GM21825 (cell line): ENCODE results near the gene SORCS3.

Experiments used
- ATAC-seq: cut with Tn5 transposase; IDR thresholded peaks from one replicate; pipeline ENCODE4 v1.9.1; 2021; ENCODE audit warnings: mild to moderate bottlenecking, moderate library complexity; ENCODE audit not compliant: unreplicated experiment

Gene SORCS3

DNA sequence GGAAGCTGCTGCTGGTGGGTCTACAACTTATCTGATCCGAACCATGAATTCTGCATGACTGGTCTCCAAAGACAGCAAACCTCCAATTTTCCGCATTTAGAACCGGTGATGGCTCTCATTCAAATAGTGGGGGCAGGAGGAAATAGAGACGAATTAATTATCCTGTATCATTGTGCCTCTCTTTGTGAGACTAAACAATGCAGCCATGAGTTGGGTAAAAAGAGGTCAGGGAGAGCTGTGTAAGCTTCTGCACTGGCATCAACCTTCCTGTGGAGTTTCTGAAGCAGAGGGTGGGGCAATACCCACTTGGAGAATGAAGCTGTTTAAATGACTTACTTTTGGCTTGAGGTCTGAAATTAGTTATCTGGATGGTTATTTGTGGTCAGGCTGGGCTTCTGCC lies 266.4 kb downstream of the SORCS3 start:
- ATAC-seq: no peak

DNA sequence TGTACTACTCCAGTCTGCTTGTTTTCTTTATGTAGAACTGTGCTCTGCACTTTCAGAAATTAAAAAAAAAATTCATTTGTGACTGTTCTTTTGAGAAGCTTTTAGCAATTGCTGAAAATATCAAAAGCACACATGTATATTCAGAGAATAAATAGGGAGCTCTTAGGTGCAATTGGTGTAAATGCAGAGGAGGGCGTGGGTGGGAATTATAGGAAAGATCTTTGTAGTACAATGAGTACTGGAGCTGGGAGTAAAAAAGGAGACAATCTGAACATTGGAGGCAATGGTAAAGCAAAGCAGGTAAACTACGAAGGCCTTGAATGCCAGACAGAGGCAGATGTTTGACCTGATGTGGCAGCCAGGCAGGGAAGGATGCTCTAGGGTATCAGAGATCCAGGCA lies 267.5 kb downstream of the SORCS3 start:
- ATAC-seq: no peak

DNA sequence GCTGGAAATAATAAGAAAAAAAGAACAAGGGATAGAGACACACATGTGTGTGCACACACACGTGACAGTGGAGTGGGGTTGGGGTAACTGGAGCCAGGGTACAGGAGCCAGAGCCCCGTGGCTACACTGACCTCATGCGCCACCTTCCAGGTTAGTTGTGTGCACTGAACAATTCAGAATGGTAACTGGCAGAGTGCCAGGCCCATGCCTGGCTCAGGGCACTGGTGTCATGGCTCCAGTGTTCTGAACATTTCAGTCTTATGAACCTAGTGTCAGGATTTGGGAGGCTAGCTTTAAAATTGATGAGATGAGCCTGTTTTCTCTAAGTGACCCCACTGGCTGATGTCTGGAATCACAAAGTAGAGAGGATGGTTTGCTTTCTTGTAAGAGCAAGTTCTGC lies 269.6 kb downstream of the SORCS3 start:
- ATAC-seq: no peak

DNA sequence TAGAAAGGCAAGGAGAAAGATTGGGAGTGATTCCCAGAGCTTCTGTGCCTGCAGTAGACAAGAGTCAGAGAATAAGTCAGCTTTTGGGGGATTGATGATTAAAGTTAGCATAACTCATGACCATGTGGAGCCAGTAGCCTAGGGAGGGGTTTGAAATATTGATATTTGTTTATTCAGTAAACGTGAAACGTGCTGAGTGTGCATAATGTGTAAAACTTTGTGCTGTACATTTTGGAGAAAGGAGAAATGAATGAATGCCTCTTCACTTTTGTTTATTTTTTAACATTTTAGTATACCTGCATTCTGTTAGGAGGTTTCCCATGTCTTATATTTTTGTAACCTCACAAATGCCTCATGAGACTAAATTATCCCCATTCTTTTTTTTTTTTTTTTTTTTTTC lies 272.3 kb downstream of the SORCS3 start:
- no peak for ATAC-seq

DNA sequence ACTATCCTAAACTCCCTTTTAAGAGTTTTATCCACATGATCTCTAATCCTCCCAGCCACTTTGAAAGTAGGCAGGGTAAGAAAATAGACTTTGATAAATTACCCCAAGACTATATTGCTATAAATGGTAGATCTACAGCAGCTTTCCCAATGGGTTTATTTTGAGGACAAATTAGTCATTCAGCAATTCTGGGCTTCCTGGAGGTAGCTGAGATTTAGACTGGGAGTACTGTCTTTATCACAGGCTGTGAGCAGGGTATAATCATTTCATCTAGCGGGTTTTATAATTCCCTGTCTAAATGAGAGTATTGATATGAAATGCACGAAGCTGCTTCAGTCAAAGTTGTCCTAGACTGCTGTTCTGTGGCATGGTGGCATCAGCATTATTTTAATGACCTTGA lies 279.4 kb downstream of the SORCS3 start:
- ATAC-seq: no peak

DNA sequence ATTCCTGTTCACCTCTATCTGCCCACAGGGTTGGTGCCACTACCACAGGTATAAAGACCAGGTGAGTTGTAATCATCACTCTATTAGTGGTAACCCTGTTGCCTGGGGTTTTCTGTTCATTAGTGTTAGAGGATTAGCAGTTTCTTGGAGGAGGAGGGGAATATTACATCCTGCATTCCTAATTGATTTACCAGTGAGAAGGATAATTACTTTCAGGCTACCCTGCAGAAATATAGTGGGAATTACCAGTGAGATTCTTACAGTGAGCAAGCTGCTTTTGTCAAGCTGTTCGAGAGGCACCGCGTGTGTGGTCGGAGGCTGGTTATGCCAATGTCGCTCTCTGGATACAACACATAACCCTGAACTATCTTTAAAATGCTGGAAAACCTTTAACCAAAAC lies 280.7 kb downstream of the SORCS3 start:
- ATAC-seq: no peak

DNA sequence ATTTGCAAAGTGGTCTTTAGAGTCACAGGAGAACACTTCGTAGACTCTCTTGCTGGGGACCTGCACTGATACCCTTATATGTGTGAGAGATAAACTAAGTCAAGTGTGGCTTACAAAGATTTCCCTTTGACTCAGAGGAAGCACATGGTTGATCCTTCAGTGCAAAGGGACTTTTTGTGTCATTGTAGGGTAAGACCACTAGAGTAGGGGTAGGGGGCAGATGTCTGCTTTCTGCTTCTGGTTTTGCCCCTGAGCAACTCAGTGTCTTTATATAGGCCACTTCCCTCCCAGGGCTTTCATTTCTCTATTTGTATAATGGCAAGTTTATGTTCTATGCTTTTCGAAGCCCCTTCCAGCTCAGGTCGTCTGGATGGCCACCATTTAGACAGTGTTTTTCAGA lies 281.7 kb downstream of the SORCS3 start:
- peak; percentile 65 for ATAC-seq

DNA sequence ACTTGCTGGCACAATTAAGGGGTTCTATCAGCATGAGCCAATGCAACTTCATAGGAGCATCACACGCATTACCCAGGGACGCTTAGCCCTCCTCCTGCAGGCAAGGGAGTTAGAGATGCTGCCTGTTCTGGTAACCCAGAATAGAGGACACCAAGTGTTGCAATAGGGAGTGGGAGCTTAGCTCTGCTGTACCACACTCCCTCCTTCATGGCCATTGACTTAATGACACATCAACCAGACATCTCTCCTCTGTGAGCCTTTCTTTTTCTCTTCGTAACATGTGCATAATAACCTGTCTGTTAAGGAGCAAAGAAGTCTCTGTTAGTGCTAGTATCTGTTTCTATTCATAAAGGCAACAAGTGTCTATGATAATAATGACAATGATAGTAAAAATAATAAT lies 282.4 kb downstream of the SORCS3 start:
- no peak for ATAC-seq

DNA sequence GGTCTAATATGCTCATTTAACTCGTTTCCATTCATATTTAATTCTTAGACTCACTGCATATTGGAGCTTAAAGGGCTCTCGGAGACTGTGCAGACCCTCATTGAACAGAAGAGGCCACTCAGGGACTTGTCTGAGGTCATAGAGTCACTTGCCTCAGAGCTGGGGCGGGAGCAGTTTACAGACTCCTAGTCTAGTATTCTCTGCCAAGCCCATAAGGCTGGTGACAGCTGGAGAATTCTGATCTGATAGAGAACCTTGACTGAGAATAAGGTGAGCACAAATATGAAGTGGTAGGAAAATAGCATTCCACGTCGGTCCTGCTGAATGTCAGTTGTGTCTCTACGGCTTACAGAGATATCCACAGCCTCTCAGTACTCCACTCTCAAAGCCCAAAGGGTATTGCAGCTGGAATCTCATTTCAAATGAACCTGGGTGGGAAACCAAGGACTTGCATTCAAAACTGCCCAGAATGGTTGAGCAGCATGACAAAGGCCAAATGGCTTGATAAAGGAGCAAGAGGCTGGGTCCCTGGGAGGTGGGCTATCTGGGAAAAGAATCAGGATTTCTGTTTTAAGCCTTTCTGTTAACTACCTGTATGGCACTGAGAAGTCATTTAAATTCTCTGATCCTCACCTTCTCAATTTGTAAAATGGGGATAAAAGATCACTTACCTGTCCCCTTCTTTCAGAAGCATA lies 283.2 kb downstream of the SORCS3 start:
- no peak for ATAC-seq

DNA sequence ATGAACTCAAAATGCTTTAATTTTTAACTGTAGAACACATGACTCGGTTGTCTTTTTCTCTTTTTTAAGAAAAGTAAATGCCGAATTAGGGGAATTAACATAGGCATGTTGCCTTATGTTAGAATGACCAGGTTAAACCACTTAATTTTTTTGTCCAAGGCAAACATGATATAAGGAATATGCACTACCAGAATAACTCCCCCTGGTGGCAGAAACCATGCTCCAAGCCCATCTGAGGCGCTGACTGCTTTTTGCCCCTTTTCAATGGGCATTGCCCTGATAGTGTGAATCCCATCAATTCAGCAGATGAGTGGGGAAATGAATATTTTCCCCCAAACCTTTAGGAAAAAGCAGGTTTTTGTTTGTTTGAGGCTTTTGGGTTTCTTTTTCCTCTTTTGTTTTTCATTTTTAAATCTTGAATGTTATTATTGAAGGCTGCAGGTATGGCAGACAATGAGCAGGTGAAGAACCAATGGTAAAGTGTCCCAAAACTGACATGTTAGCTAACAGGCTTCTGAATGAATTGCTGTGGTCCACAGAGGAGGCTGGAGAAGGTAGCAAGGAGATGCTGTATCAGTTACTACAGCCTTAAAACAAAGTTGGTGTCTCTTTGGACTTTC lies 284.3 kb downstream of the SORCS3 start:
- no peak for ATAC-seq

DNA sequence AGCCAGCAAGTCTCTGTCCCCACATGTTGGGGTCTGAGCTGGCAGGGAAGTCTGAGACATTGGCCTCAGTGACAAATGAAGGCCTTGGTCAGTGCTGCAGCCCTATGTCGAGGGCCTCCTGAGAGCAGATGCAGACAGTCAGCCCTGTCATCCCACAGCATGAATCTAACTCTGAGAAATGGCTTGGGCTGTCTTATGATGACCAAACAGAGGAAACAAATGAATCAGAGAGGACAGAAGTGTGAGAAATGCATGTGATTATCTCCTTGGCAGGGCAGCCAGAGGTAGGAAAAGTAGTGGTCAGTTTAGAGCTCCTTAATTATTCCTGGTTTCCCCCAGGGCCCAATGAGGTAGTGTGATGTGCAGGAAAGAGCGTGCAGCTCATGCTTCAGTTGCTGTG lies 287.6 kb downstream of the SORCS3 start:
- ATAC-seq: no peak

DNA sequence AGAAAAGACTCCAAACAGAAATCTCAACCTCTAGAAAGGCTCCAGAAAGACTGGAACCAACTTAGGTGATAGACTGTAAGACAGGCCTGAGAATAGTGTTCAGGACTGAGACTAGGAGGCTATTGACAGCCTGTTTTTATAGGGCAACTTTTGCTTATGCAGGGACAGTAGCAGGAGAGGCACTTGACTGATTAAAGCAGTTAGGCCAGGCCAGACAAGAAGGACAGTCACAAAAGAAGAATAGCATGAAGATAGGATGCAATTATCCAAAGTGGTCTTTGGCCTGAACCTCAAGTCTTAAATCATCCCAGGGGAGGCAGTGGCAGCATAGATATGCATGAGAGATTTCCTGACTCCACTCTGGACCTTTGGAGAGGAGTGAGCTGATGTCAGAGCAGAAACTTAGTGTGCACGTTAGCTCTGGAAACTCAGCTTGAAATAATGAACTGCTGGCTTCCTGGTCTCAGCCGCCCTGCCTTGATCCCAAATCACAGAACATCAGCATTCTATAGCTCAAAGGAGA lies 290.6 kb downstream of the SORCS3 start:
- ATAC-seq: no peak

DNA sequence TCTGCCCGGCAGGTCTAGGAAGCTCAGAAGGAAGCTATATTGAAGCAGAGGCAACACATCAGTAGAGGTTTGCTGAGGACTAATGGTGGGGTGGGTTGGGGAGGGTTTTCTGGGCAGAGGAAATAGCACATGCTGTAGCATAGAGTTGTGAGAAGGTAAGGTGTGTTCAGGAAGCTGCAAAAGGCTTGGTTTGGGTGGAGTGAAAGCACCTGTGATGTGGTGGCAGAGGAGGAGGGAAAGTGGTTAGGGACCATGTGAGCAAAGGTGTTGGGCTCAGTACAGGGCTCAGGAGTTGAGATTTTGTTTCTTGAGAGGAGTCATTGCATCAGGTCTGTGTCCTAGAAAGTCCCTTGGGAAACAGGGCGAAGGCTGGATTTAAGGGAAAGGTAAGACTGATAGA lies 294.6 kb downstream of the SORCS3 start:
- ATAC-seq: no peak

DNA sequence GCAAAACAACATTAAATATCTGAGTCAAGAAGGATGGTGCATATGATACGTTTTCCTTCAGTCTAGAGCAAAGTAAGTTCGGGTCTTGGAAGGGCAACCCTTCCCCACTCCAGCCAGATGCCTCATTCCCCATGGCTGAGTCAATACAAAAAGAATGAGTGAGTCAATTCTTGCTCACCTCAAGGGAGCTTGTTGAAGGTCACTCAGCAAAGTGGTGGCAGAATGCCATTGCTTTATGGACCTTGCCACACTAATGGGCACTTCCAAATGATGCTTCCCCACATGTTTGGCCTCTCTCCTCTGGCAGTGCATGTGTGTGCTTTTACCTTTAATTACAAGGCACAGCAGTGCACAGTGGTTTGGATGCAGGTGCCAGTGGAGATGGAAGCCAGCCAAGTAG lies 296.5 kb downstream of the SORCS3 start:
- ATAC-seq: no peak

DNA sequence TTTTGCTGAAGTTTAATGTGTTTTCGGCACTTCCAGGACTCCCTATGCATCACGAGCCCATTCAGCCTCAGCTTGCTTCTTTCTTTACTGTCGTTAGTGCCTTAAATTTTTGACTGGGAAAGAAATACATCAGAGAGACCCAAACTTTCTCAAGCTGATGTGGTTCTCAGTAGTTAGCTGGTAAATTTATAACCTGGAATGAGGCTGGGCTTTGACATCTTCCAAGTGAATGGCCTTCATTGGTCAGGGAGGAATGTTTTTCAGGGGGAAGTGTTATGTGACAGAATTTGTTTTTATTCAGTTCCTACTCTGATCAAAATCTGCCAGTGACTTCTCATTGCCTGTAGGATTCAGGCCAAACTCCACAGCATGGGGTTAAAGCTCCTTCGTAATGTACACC lies 296.9 kb downstream of the SORCS3 start:
- ATAC-seq: no peak

DNA sequence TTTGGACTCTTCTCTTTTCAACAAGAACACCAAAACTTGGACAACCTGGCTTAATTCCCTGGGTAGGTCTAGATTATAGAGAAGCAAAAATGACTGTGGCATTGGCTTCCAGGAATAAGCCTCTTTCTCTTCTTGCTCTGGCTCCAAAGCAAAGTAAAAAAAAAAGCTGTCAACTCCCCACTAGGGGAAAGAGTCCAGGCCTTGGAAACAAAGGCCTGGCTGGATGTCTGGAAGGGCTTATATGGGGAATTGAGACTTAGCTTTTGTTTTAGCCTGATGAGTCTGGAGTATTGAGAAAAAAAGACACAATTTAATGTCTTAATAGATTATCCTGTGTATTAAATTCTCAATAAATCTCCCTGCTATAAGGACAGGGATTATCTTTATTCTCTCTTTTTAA lies 300.6 kb downstream of the SORCS3 start:
- no peak for ATAC-seq

DNA sequence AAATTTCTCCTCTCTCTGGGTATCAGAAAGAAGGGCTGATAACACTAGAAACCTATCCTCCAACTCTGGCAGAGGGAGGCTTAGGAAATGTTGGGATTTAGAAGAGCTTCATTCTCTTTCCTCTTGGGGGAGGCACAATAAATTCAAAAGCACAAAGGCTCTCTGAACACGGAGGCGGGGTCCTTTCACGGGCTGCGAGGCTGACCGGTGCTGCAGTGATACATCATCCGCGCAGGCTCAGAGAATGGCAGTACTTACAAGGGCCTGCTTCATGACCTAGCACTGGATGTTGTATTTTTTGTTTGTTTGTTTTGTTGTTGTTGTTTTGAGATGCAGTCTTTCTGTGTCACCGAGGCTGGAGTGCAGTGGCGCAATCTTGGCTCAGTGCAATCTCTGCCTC lies 306.2 kb downstream of the SORCS3 start:
- ATAC-seq: no peak

DNA sequence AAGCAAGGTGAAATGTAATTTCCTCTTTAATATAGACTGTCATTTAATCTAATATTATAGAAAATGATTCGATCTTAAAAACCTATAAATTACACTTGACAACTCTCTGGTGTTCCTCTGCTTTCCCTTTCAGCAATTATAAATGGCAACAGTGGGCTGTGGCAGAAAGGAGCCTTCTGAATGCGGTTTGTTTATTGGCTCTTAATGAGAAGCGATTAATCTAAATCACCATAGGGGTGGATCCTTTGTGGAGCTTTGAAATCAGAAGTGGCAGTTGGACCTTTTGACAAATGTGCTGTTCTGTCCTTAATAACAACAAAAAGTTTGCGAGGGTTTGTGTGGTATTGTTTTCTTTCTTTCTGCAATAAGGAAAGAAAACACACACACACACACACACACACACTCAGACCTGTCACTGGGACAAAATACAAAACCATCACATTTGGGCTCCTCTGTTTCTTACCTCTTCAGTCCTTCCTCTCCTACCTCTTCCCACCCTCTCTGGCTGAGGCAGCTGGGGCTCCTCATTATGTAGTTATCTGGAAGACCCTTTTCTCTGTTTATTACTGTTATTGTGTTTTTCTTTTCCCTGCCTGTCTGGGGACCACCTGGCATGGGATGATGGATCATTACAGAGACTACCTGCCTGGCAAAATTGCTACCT lies 316.2 kb downstream of the SORCS3 start:
- ATAC-seq: no peak

DNA sequence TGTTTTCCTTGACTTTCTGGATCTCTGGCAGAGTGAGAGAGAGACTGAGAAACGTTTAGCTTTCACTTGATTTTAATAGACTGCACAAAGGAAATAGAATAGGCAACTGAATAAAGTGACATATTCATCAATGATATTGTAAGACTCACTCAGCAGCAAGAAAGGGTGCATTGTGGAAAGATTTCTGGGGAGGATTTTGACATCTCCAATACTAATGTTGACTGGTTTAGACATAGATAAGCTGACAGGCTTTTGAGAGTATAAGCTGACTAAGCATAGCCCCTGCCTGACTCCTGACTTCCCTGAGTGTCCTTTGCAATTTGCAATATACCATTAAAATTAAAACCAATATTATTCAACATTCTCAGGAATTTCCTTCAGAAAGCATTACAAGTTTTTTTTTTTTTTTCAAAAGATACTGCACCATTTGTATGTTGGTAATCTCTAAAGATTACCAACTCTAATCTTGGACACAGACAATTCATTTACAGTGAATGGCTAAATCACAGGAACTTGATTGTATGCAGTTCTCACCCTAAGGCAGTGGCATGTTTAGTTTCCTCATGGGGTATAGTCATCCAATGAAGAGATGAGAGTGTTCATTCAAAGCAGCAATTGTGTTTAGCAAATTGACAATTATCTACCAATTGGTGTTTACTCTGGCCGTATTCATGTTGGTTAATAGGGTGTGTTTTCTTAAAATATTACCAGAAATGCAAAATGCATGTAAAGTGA lies 325.6 kb downstream of the SORCS3 start:
- ATAC-seq: no peak

DNA sequence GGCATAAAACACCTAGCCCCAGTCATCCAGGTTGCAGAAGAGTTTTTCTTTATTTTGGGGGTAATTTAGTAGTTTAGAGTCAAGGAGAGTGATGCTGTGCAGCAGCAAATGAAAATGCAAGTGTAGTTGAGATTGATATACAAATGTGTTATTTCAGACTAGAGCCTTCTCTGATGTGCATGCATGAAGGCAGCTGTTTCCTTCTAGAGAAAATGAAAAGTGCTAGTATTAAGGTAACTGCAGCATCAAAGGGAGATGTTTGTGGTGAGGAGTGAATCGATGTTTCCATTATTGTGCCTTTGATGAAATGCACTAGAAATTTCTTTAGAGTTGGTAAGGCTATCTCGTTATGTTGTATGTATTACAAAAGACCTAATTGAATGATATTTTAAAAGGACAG lies 339.3 kb downstream of the SORCS3 start:
- ATAC-seq: no peak

DNA sequence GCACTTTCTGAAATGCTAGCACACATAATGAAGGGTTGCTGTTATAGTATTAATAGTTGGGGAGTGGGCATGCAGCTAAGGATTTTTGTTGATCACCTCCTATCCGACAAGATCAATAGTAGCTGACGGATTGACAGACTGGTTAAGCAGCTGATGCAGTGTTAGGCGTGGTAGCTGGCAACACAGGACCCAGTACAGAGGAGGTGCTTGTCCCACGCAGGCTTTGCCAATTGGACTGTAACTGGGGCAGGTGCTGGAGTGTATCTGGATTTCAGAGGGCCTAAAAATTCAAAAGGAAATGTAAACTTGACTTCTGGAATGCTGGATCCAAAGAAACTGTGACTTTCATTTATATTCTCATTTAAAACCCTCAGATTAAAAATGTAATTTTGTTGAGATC lies 340.9 kb downstream of the SORCS3 start:
- no peak for ATAC-seq

DNA sequence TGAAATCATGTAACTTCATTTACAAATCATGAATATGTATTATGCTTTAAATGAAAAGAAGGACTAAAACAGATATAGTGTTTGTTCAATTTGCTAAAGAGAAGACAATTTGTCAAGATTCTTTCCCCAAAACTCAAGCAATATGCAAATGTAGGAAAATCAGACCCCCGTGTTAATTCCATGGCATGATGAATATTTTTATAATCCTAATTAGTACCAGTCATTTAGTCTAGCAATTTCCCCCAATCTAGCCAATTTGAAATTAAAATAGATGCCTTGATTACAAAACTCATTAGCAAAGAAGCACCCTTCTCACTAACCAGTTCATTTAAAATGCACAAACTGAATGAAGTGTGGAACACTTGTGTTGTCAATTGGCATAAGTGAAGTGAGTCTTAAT lies 347.6 kb downstream of the SORCS3 start:
- ATAC-seq: no peak
